ENCODE measurements around the gene UCP2.

GRCh38 chr11:74009230-74009547, 26.5 kb upstream of the UCP2 start:
- TF ChIP-seq POLR2A (IDR thresholded peaks at IDR 0.05) (no peak), CTCF (IDR thresholded peaks at IDR 0.05) (no peak)
